GM10266 (cell line): ENCODE measurements around the gene RAPSN.

ENCODE experiments used
- DNase-seq: peaks from one replicate; pipeline ENCODE4 v3.0.0; 2012; ENCODE audit errors: extremely low spot score
- TF ChIP-seq, protein P1 (sequence below): IDR thresholded peaks from 2 replicates; pipeline ENCODE4 v1.5.1; 2012; ENCODE audit warnings: mild to moderate bottlenecking, low read depth; ENCODE audit not compliant: control insufficient read depth, insufficient read depth; ENCODE audit errors: missing control alignments

RAPSN gene

DNA sequence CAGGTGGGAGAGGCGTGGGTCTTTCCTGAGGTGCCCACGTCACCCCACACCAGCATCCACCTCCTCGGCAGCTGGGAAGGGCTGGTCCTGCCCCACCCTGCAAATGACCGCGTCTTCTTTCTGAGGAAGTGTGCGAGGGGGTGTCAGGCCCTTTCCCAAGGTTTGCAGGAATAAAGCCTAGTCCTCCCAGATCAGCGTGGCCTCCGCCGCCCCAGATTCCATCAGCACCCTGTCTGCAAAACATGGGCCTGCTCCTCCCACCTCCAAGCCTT, 55.0 kb downstream of the RAPSN start:
- TF ChIP-seq, protein P1, sequence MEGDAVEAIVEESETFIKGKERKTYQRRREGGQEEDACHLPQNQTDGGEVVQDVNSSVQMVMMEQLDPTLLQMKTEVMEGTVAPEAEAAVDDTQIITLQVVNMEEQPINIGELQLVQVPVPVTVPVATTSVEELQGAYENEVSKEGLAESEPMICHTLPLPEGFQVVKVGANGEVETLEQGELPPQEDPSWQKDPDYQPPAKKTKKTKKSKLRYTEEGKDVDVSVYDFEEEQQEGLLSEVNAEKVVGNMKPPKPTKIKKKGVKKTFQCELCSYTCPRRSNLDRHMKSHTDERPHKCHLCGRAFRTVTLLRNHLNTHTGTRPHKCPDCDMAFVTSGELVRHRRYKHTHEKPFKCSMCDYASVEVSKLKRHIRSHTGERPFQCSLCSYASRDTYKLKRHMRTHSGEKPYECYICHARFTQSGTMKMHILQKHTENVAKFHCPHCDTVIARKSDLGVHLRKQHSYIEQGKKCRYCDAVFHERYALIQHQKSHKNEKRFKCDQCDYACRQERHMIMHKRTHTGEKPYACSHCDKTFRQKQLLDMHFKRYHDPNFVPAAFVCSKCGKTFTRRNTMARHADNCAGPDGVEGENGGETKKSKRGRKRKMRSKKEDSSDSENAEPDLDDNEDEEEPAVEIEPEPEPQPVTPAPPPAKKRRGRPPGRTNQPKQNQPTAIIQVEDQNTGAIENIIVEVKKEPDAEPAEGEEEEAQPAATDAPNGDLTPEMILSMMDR: no peak
- no peak for DNase-seq

DNA sequence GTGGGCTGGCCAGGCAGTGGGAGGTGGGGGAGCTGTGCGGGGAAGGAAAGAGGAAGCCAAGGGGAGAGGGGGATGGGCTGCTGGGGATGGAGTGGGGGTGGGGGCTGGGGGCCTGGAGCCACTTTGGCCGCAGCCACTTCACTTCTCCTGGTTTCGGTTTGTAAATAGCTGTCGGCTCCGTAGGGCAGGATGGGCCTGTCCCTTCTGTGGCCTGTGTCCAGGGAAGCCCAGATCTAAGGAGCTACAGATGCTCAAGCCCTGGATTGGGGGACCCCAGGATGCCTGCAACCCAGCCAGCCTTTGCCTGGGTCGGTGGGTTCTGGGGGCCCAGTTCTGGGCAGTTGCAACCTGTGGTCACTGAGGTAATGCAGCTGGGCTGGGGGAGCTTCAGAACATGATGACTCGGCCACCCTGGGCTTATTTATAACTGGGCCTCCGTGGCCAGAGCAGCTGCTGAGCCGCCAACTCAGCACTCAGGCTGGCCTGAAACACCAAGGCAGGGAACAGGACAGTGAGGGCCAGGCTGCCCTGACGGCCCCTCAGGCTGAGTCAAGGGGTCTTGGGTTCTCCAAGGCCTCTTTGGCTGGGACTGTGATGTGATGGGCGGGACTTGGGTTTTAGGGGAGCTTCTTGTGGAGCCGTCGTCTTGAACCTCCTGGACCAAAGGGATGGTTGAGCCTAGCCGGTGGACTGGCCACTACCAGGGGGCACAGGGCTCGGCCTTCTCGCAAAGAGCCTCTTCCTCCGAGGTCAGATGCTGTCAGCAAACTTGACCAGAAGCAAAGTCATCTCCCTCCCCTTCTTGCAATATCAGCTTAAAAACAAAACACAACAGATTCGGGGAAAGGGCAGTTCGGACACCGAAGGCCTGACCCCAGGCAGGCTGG, 55.5 kb downstream of the RAPSN start:
- no peak for DNase-seq
- TF ChIP-seq, protein P1: no peak

DNA sequence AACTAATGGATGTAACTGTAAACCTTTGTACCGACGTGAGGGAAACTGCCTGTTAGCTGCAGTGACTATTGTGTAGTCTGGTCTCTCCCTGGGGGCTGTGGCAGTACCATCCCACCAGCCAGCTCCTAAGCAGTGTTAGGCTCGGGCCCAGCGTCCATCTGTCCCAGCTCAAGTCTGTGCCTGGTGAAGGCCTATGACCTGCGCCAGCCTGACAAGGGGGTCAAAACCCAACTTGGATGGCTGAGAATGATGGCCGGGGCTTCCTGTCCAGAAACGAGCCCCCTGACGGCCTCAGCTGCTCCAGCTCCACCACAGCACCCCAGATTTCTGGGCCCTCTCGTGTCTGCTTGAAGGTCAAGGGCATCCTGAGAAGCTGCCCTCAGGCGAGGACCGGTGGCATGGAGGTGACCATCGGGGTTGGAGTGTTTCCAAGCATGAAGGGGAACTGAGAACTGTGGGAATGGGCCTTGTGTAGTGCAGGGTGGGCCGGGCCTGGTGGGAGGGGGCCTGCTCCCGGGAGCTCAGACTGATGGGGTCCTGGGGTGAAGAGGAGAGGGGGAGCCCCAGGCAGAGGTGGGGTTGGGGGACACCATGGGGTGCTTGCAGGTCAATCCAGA, 56.3 kb downstream of the RAPSN start:
- DNase-seq: no peak
- TF ChIP-seq, protein P1: no peak

DNA sequence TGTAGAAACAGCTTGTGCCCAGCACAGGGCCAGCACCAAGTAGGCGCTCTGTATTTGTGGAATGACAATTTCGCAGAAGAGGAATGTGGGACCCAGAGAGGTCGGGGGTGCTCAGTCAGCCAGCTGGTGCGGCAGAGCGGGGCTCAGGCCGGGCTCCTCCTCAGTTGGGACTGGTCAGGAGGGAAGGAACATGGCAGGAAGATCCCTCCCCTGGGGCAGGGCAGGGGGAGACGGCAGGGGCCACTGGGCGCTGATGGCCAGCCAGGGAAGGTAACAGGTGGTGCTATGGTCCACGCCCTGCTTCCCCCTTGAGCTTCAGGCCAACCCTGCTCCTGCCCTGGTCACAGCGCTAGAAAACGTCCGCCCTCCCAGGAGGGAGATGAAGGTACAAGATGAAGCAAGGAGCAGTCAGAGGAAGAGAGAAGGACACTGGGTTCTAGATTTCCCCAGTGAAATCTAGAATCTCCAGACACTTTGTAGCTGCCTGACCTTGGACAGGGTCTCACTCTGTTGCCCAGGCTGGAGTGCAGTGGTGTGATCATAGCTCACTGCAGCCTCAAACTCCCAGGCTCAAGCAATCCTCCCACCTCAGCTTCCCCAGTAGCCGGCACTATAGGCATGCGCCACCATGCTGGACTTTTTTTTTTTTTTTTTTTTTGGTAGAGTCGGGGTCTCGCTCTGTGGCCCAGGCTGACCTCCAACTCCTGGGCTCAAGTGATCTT, 57.1 kb downstream of the RAPSN start:
- no peak for DNase-seq
- TF ChIP-seq, protein P1: no peak

DNA sequence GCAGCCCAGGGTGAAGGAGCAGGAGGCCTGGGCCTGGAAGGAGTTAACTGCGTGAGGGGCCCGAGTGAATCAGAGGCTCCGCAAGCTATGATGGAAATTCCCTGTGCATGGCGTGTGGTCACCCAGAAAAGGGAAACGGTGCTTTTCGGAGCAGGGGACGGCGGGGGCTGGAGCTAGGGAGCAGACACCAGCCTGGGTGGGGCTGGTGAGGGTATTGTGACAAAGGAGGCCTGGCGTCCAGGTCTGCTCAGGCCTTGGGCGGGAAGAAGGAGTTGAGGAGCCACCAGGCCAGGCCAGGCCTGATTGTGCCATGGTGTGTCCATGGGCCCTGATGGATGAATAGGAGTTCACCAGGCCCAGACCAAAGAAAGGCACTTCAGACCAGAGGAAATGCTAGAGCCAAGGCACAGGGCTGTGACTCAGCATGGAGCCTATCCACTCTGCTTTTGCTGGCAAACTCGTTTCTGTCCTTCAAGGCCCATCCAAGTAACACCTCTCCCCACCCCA, 57.8 kb downstream of the RAPSN start:
- DNase-seq: no peak
- TF ChIP-seq, protein P1: no peak

DNA sequence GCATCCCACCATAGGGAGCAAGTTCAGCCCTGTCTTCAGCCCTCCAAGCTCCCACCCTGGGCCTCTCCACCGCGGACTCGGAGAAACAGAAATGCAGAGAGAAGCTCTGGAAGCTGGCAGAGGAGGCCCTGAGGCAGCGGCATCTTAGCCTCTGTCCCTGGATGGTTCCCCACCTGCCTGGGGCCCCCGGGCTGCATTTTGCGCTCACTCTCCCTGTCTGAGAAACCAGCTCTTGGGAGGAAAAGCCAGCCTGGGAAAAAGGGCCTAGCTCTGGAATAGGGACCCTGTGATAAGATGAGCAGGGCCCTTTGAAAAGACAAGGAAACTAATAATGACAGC, 58.5 kb downstream of the RAPSN start:
- DNase-seq: no peak
- TF ChIP-seq, protein P1: no peak
